Testis (tissue), 2 donors: ENCODE data around the gene GOLPH3.

ENCODE experiments used
- CTCF ChIP-seq, 3 experiments: fragments of 450-650 bp in 2 of 3; fragments of 200-600 bp in 1 of 3; sonication (generic) in 1 of 3; IDR thresholded peaks; one replicate each; pipeline ENCODE4 v1.5.1; 2016 to 2019; ENCODE audit warnings: antibody characterized with exemption in 3 of 3, mild to moderate bottlenecking in 2 of 3, moderate library complexity in 1 of 3
- POLR2A ChIP-seq: fragments of 450-650 bp; IDR thresholded peaks from one replicate; pipeline ENCODE4 v1.6.1; 2017; ENCODE audit warnings: antibody characterized with exemption, mild to moderate bottlenecking, moderate library complexity

GRCh38 chr5:32187675-32188074 is 13.6 kb upstream of the GOLPH3 start:
- no peak for TF ChIP-seq CTCF (IDR thresholded peaks at IDR 0.05)
- no peak for TF ChIP-seq POLR2A
